ENCODE data around the gene SYPL1. TPM values are rescaled to one million over a fixed set of nuclear protein-coding genes. Genes with fewer than 3 reads are reported as not detected.

The SYPL1 gene
- total and polyA plus RNA-seq, 2 donors (not counting 3 experiments of a cell fraction or from before 2014, with no cell fraction given), result 59.8 to 67.1 TPM

DNA sequence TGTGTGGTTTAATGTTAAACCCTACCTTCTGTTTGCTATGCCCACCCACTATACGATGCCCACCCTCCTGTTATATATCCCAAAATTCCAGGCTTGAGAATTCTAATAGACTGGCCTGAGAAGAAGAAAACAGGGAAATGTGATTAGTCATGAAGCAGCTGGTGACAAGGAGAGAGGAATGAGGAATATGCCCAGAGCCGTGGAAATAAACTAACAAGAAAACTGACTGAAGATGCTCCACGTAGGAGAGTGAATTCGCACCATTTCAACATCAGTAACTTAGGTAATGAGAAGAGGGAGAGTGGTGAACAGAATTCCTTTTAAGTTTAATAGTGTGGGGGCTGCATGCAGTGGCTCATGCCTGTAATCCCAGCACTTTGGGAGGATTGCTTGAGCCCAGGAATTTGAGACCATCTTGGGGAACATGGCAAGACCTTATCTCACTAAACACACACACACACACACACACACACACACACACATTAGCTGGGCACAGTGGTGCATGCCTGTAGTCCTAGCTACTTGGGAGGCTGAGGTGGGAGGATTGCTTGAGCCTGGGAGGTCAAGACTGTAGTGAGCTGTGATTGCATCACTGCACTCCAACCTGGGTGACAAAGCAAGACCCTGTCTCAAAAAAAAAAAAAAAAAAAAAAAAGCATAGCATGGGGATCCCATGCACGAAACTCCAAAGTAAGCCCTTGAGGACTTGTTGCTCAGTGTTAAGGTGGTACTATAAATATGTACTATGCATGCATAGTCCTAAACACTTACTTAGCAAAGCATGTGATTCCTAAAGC is 16.1 kb upstream of the SYPL1 start:
- H3K4me2 ChIP-seq (ENCODE audit: insufficient read depth, low read length), result no peak overlapping the region
- no peak overlapping the region for H3K27ac ChIP-seq (ENCODE audit: insufficient read depth, low read depth, low read length)

DNA sequence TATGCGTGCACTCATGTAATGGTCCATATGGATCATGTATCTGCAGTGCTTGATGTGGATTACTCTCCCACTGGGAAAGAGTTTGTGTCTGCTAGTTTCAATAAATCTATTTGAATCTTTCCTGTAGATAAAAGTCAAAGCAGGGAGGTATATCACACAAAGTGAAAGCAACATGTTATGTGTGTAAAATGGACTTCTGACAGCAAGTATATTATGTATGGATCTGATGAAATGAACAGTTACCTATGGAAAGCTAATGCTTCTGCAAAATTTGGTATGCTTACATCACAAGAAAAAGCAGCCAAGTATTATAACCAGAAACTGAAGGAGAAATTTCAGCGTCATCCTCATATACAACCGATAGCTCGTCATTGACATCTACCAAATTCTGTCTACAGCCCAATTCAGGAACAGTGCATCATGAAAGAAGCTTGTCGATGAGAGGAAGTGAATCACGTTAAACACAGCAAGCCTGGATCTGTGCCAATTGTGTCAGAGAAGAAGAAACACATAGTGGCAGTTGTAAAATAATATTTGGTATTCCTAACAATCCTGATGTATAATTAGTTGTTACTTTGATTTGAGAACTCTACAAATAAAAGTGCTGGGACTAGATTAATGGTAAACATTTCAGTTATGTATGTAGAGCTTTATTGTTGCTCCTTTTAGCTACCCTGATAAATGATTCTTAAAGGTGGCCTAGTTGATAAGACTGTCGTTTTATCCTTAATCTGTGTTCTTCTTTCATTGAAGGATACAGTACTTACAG is 14.2 kb upstream of the SYPL1 start:
- Histone ChIP-seq H3K4me3 (replicated peaks in 1 of 3; ENCODE audit: insufficient read depth in 1 of 3, low read depth in 1 of 3, low read length in 3 of 3) (peak overlapping the region in 2 of 3 experiments; percentile 13 to 38), H3K4me1 (ENCODE audit: control insufficient read depth, extremely low read depth, insufficient read depth, low read length) (peaks cover 8% of the 10 kb centered on the region), H3K9me3 (replicated peaks; ENCODE audit: control insufficient read depth, insufficient read depth, low read length) (no peaks in the 10 kb centered on the region), H3K36me3 (ENCODE audit: control insufficient read depth in 2 of 2, extremely low read depth in 1 of 2, insufficient read depth in 2 of 2, low read length in 2 of 2) (no peaks in the 10 kb centered on the region), H3K4me2 (ENCODE audit: insufficient read depth, low read length) (peak overlapping the region; percentile 91), H3K27me3 (ENCODE audit: control insufficient read depth in 2 of 2, insufficient read depth in 2 of 2, low read length in 2 of 2) (peaks cover 5 to 16% of the 10 kb centered on the region in 2 experiments), H2AFZ (ENCODE audit: low read depth, low read length) (no peak overlapping the region), H3K27ac (ENCODE audit: insufficient read depth, low read depth, low read length) (no peak overlapping the region), H3K9ac (replicated peaks; ENCODE audit: extremely low read depth, insufficient read depth, low read length) (no peak overlapping the region), H4K20me1 (replicated peaks; ENCODE audit: control insufficient read depth, extremely low read depth, insufficient read depth, low read length) (no peaks in the 10 kb centered on the region), H3K79me2 (ENCODE audit: control insufficient read depth, insufficient read depth, low read length) (no peaks in the 10 kb centered on the region), H3K9me1 (replicated peaks; ENCODE audit: control insufficient read depth, extremely low read depth, insufficient read depth, low read length) (no peaks in the 10 kb centered on the region)
- intact Hi-C loops (cut with micrococcal nuclease), result no loop called here
- peak; percentile 99 for FAIRE-seq
- no TSS peak for BruUV-seq (replicated peaks)
- CTCF ChIA-PET, result interaction anchor here (0.8 to 2.6 kb wide), 10 partner anchors 9 to 336 kb away, joined by 3 to 9 read pairs (median 3); partner anchors contain the start of gene SYPL1
- DNase-seq (ENCODE audit: low read depth, low spot score), result peak; percentile 72
- peak; percentile 71 for TF ChIP-seq FOS (IDR thresholded peaks at IDR 0.05; ENCODE audit: borderline replicate concordance, insufficient read depth, low read length)
- peak; percentile 30 for TF ChIP-seq POLR2AphosphoS5 (IDR thresholded peaks at IDR 0.05; ENCODE audit: insufficient read depth, low read depth, low read length)
- TF ChIP-seq EZH2 (IDR thresholded peaks at IDR 0.05; ENCODE audit: borderline replicate concordance, low read depth, low read length, severe bottlenecking), result no peak
- TF ChIP-seq POLR2A (IDR thresholded peaks at IDR 0.05; ENCODE audit: low read depth, low read length), result no peak
- TF ChIP-seq JUN (IDR thresholded peaks at IDR 0.05; ENCODE audit: borderline replicate concordance, insufficient read depth, insufficient read length, low read depth), result peak; percentile 68
- POLR2A ChIA-PET, result no interaction called here
- dilution Hi-C loops (cut with MboI; ENCODE audit: extremely low pct_ligation_motif_present, low sequenced_read_pairs), result no loop called here

More for the DNA sequence above, 16.1 kb upstream of the SYPL1 start:
- H3K9ac ChIP-seq (replicated peaks; ENCODE audit: extremely low read depth, insufficient read depth, low read length), result no peak overlapping the region
- H3K27me3 ChIP-seq (ENCODE audit: control insufficient read depth in 2 of 2, insufficient read depth in 2 of 2, low read length in 2 of 2), result peaks cover 7 to 23% of the 10 kb centered on the region in 2 experiments
- DNase-seq (ENCODE audit: low read depth, low spot score) (no peak), FAIRE-seq (peak; percentile 38)
- intact Hi-C loops (cut with micrococcal nuclease), result no loop called here
- no peaks in the 10 kb centered on the region for H3K9me1 ChIP-seq (replicated peaks; ENCODE audit: control insufficient read depth, extremely low read depth, insufficient read depth, low read length)
- no peaks in the 10 kb centered on the region for H4K20me1 ChIP-seq (replicated peaks; ENCODE audit: control insufficient read depth, extremely low read depth, insufficient read depth, low read length)
- TF ChIP-seq POLR2AphosphoS5 (IDR thresholded peaks at IDR 0.05; ENCODE audit: insufficient read depth, low read depth, low read length), result no peak
- CTCF ChIA-PET, result interaction anchor here (0.7 kb wide), 1 partner anchor 26 kb away, joined by 3 read pairs; no protein-coding TSS in a partner anchor
- BruUV-seq (replicated peaks), result no TSS peak
- H2AFZ ChIP-seq (ENCODE audit: low read depth, low read length), result no peak overlapping the region
- dilution Hi-C loops (cut with MboI; ENCODE audit: extremely low pct_ligation_motif_present, low sequenced_read_pairs), result no loop called here
- no peaks in the 10 kb centered on the region for H3K79me2 ChIP-seq (ENCODE audit: control insufficient read depth, insufficient read depth, low read length)
- peaks cover 8% of the 10 kb centered on the region for H3K4me1 ChIP-seq (ENCODE audit: control insufficient read depth, extremely low read depth, insufficient read depth, low read length)
- no peaks in the 10 kb centered on the region for H3K36me3 ChIP-seq (ENCODE audit: control insufficient read depth in 2 of 2, extremely low read depth in 1 of 2, insufficient read depth in 2 of 2, low read length in 2 of 2)
- POLR2A ChIA-PET, result no interaction called here
- H3K4me3 ChIP-seq (replicated peaks in 1 of 3; ENCODE audit: insufficient read depth in 1 of 3, low read depth in 1 of 3, low read length in 3 of 3), result no peak overlapping the region
- no peaks in the 10 kb centered on the region for H3K9me3 ChIP-seq (replicated peaks; ENCODE audit: control insufficient read depth, insufficient read depth, low read length)

Measured in endothelial cell of umbilical vein (primary cell).